Breast epithelium (tissue), 4 donors: ENCODE data around the gene SDC3. TPM values are rescaled to one million over a fixed set of nuclear protein-coding genes. Genes with fewer than 3 reads are reported as not detected.

Experiments used
- DNase-seq, 2 donors: peaks; one replicate each; pipeline ENCODE4 v3.0.0-alpha.2; 2019; ENCODE audit warnings: low spot score in 2 of 2
- H3K27ac ChIP-seq, 2 donors: fragments of 200-600 bp; sonication (generic) in 1 of 2; one replicate each; pipeline ENCODE4 v1.5.1; 2016 to 2019; ENCODE audit warnings: mild to moderate bottlenecking in 1 of 2
- H3K27me3 ChIP-seq, 2 donors: fragments of 200-600 bp; sonication (generic) in 1 of 2; one replicate each; pipeline versions ENCODE4 v1.5.1 to v1.6.0; 2017 to 2019; ENCODE audit warnings: control low read depth in 1 of 2, mild to moderate bottlenecking in 1 of 2
- H3K36me3 ChIP-seq: fragments of 200-600 bp; one replicate; pipeline ENCODE4 v1.5.1; 2019
- H3K4me1 ChIP-seq, 2 donors: fragments of 200-600 bp; sonication (generic); one replicate each; pipeline ENCODE4 v1.5.1; 2016 to 2019; ENCODE audit warnings: control low read depth in 1 of 2
- H3K4me3 ChIP-seq, 3 donors: fragments of 200-600 bp; sonication (generic); 1 replicate in 2 of 3; 2 replicates in 1 of 3; pipeline ENCODE4 v1.5.1; 2016 to 2019; ENCODE audit warnings: mild to moderate bottlenecking in 3 of 3, moderate library complexity in 2 of 3
- H3K9me3 ChIP-seq, 2 donors: fragments of 200-600 bp; sonication (generic) in 1 of 2; one replicate each; pipeline ENCODE4 v1.5.1; 2016 to 2019; ENCODE audit warnings: control low read depth in 1 of 2
- CTCF ChIP-seq, 3 donors: fragments of 450-650 bp; IDR thresholded peaks; one replicate each; pipeline ENCODE4 v1.5.1; 2016 to 2017; ENCODE audit warnings: antibody characterized with exemption in 3 of 3, mild to moderate bottlenecking in 3 of 3, moderate library complexity in 3 of 3
- POLR2A ChIP-seq: fragments of 450-650 bp; IDR thresholded peaks from one replicate; pipeline ENCODE4 v1.6.1; 2016; ENCODE audit warnings: antibody characterized with exemption, mild to moderate bottlenecking, moderate library complexity
- POLR2AphosphoS5 ChIP-seq, 3 donors: sonication (generic); formaldehyde crosslinking; IDR thresholded peaks; one replicate each; pipeline ENCODE4 v1.6.1; 2017; ENCODE audit warnings: antibody characterized with exemption in 3 of 3
- intact Hi-C: fragments of 100-400 bp; cut with DNase I; formaldehyde crosslinking; loops from one replicate; pipeline ENCODE4 v1.15.1; 2023; ENCODE audit warnings: low total_unique reads
- total RNA-seq, 3 donors: library from RNA; depleted of rRNA; stranded (reverse); fragments of >200 nt; gene quantifications; one replicate each; pipeline ENCODE4 v1.1.0, GENCODE V29; 2016

The SDC3 gene
- total RNA-seq, 3 donors from 2014 or later = 16.5 to 37.8 (median 26.2) TPM

GRCh38 chr1:30883389-30884172 lies 25.0 kb downstream of the SDC3 start:
- peak overlapping the region in 1 of 2 donors; percentile 3 for H3K27ac ChIP-seq
- DNase-seq = no peak
- no peaks in the 10 kb centered on the region for H3K36me3 ChIP-seq
- intact Hi-C loops = no loop called here
- H3K4me1 ChIP-seq = peaks cover 22 to 25% of the 10 kb centered on the region in 2 donors
- TF ChIP-seq POLR2A (no peak), POLR2AphosphoS5 (IDR thresholded peaks at IDR 0.05) (no peak), CTCF (IDR thresholded peaks at IDR 0.05) (no peak)
- H3K27me3 ChIP-seq = no peaks in the 10 kb centered on the region
- no peaks in the 10 kb centered on the region for H3K9me3 ChIP-seq
- H3K4me3 ChIP-seq = no peak overlapping the region

- Histone ChIP-seq H3K27me3 (no peaks in the 10 kb centered on the region), H3K4me1 (peaks cover 19 to 22% of the 10 kb centered on the region in 2 donors), H3K4me3 (no peak overlapping the region), H3K9me3 (no peaks in the 10 kb centered on the region), H3K36me3 (no peaks in the 10 kb centered on the region), H3K27ac (peak overlapping the region in 1 of 2 donors; percentile 25)
- intact Hi-C loops = no loop called here
- DNase-seq = no peak
- TF ChIP-seq POLR2AphosphoS5 (IDR thresholded peaks at IDR 0.05) (no peak), POLR2A (no peak), CTCF (IDR thresholded peaks at IDR 0.05) (no peak)
Measured at GRCh38 chr1:30882678-30883388, 25.7 kb downstream of the SDC3 start.

- Histone ChIP-seq H3K36me3 (no peaks in the 10 kb centered on the region), H3K27ac (peak overlapping the region in 1 of 2 donors; percentile 83), H3K4me1 (peaks cover 16 to 17% of the 10 kb centered on the region in 2 donors), H3K27me3 (no peaks in the 10 kb centered on the region), H3K4me3 (no peak overlapping the region), H3K9me3 (no peaks in the 10 kb centered on the region)
- intact Hi-C loops = no loop called here
- no peak for TF ChIP-seq POLR2AphosphoS5 (IDR thresholded peaks at IDR 0.05)
- no peak for TF ChIP-seq POLR2A
- TF ChIP-seq CTCF (IDR thresholded peaks at IDR 0.05) = no peak
- DNase-seq = no peak
Measured at GRCh38 chr1:30881319-30882181, 27.0 kb downstream of the SDC3 start.

- Histone ChIP-seq H3K4me1 (peaks cover 11% of the 10 kb centered on the region in 2 donors), H3K27ac (peak overlapping the region in 1 of 2 donors; percentile 83), H3K27me3 (no peaks in the 10 kb centered on the region), H3K4me3 (no peak overlapping the region), H3K9me3 (no peaks in the 10 kb centered on the region), H3K36me3 (no peaks in the 10 kb centered on the region)
- intact Hi-C loops = no loop called here
- DNase-seq = no peak
- TF ChIP-seq CTCF (IDR thresholded peaks at IDR 0.05) (no peak), POLR2A (no peak), POLR2AphosphoS5 (IDR thresholded peaks at IDR 0.05) (no peak)
Measured at GRCh38 chr1:30880678-30881318, 27.8 kb downstream of the SDC3 start.
